NCI-H82 treated with DMSO at 0.1 percent for 48 hours (cell line): ENCODE results near the gene GPR142.
A peak's percentile ranks its signal among the peaks of the same experiment; 100 is the strongest.

Experiments used
- DNase-seq: peaks from one replicate; lab custom pipeline; 2025; ENCODE audit not compliant: unreplicated experiment; lab: John Stamatoyannopoulos, UW

Gene GPR142

GRCh38 chr17:74368341-74369081, 1.2 kb downstream of the GPR142 start:
- peak; percentile 61 for DNase-seq

- DNase-seq = peak; percentile 44
These were observed 1.9 kb downstream of the GPR142 start for GRCh38 chr17:74369221-74369620.

GRCh38 chr17:74369665-74370490, 2.6 kb downstream of the GPR142 start:
- DNase-seq = no peak

- DNase-seq = no peak
These were observed 4.4 kb downstream of the GPR142 start for GRCh38 chr17:74371653-74372147.

GRCh38 chr17:74372426-74372825, 5.1 kb downstream of the GPR142 start:
- DNase-seq = no peak

GRCh38 chr17:74373838-74374606, 6.7 kb downstream of the GPR142 start:
- peak; percentile 70 for DNase-seq

GRCh38 chr17:74374858-74375257, 7.6 kb downstream of the GPR142 start:
- DNase-seq = no peak

- peak; percentile 66 for DNase-seq
These were observed 12.3 kb downstream of the GPR142 start for GRCh38 chr17:74379495-74380085.

GRCh38 chr17:74380086-74380958, 13.0 kb downstream of the GPR142 start:
- DNase-seq = no peak

GRCh38 chr17:74380959-74381808, 13.9 kb downstream of the GPR142 start:
- no peak for DNase-seq

- DNase-seq = no peak
These were observed 15.8 kb downstream of the GPR142 start for GRCh38 chr17:74383141-74383540.

- no peak for DNase-seq
These were observed 17.9 kb downstream of the GPR142 start for GRCh38 chr17:74385201-74385600.

- no peak for DNase-seq
These were observed 19.1 kb downstream of the GPR142 start for GRCh38 chr17:74386386-74386785.

- DNase-seq = no peak
These were observed 20.3 kb downstream of the GPR142 start for GRCh38 chr17:74387365-74388218.

- no peak for DNase-seq
These were observed 21.9 kb downstream of the GPR142 start for GRCh38 chr17:74389084-74389753.

- DNase-seq = no peak
These were observed 22.8 kb downstream of the GPR142 start for GRCh38 chr17:74389937-74390679.
